GM23248 (cell line): ENCODE measurements around the gene CCDC102A. TPM values are rescaled to one million over a fixed set of nuclear protein-coding genes. Genes with fewer than 3 reads are reported as not detected.

Experiments
- DNase-seq: peaks from one replicate; pipeline ENCODE4 v3.0.0-alpha.2; 2015
- H2AFZ ChIP-seq: fragments of 200-600 bp; sonication (generic); 2 replicates; pipeline ENCODE4 v1.6.1; 2016; ENCODE audit warnings: antibody characterized with exemption
- H3F3A ChIP-seq: fragments of 200-600 bp; sonication (generic); 2 replicates; pipeline ENCODE4 v1.6.1; 2016; ENCODE audit warnings: mild to moderate bottlenecking, antibody characterized with exemption, mixed run types; ENCODE audit not compliant: insufficient read depth
- H3K27ac ChIP-seq: fragments of 200-600 bp; sonication (generic); 2 replicates; pipeline ENCODE4 v1.5.1; 2016; ENCODE audit warnings: mild to moderate bottlenecking
- H3K27me3 ChIP-seq: fragments of 200-600 bp; sonication (generic); replicated peaks from 2 replicates; pipeline ENCODE4 v1.6.1; 2016; ENCODE audit warnings: mild to moderate bottlenecking; ENCODE audit not compliant: insufficient read depth
- H3K36me3 ChIP-seq: fragments of 200-600 bp; sonication (generic); 2 replicates; pipeline ENCODE4 v1.6.1; 2016; ENCODE audit warnings: low read depth, mild to moderate bottlenecking
- H3K4me1 ChIP-seq: fragments of 200-600 bp; sonication (generic); 2 replicates; pipeline ENCODE4 v1.6.1; 2016; ENCODE audit warnings: mild to moderate bottlenecking; ENCODE audit not compliant: insufficient read depth
- H3K4me2 ChIP-seq: fragments of 200-600 bp; sonication (generic); one replicate; pipeline ENCODE4 v1.6.1; 2016; ENCODE audit warnings: mild to moderate bottlenecking; ENCODE audit not compliant: unreplicated experiment
- H3K4me3 ChIP-seq: fragments of 200-600 bp; sonication (generic); 2 replicates; pipeline ENCODE4 v1.5.1; 2016; ENCODE audit warnings: mild to moderate bottlenecking
- H3K79me2 ChIP-seq: fragments of 200-600 bp; sonication (generic); 2 replicates; pipeline ENCODE4 v1.6.1; 2016; ENCODE audit warnings: mild to moderate bottlenecking; ENCODE audit not compliant: insufficient read depth
- H3K9ac ChIP-seq: fragments of 200-600 bp; sonication (generic); 2 replicates; pipeline ENCODE4 v1.6.1; 2016; ENCODE audit warnings: mild to moderate bottlenecking
- H3K9me2 ChIP-seq: fragments of 200-600 bp; sonication (generic); 2 replicates; pipeline ENCODE4 v1.6.1; 2016; ENCODE audit warnings: mixed run types, mild to moderate bottlenecking, moderate library complexity; ENCODE audit not compliant: insufficient read depth
- H3K9me3 ChIP-seq: fragments of 200-600 bp; sonication (generic); one replicate; pipeline ENCODE4 v1.6.1; 2017; ENCODE audit warnings: low read depth
- H4K20me1 ChIP-seq: fragments of 200-600 bp; sonication (generic); 2 replicates; pipeline ENCODE4 v1.6.0; 2016; ENCODE audit not compliant: insufficient read depth
- EZH2 ChIP-seq: fragments of 200-600 bp; sonication (generic); IDR thresholded peaks from 2 replicates; pipeline ENCODE4 v1.6.1; 2018; ENCODE audit warnings: antibody characterized with exemption, mild to moderate bottlenecking; ENCODE audit not compliant: insufficient read depth, poor library complexity, severe bottlenecking
- EZH2phosphoT487 ChIP-seq: fragments of 200-600 bp; sonication (generic); IDR thresholded peaks from 2 replicates; pipeline ENCODE4 v1.6.1; 2018; ENCODE audit warnings: antibody characterized with exemption, moderate library complexity, mild to moderate bottlenecking, low read depth; ENCODE audit not compliant: insufficient read depth
- WGBS, 2 experiments: methylation state at CpG; one replicate each; pipeline ENCODE4 v1.1.6; 2015 to 2017; ENCODE audit warnings: low lambda C conversion rate in 2 of 2, low coverage in 1 of 2; ENCODE audit errors: missing lambda C conversion rate in 2 of 2; 5-methylcytosine and 5-hydroxymethylcytosine counted together
- in situ Hi-C: fragments of 300-500 bp; cut with MboI; formaldehyde crosslinking; loops from 2 replicates; pipeline ENCODE4 v1.15.0; 2020
- polyA plus RNA-seq: library from polyadenylated mRNA; unstranded; fragments of >200 nt; fragmentation: Nextera tagmentation; extraction: Ambion mirVana; gene quantifications from 2 replicates; pipeline ENCODE4 v1.2.1, GENCODE V29; 2016
- total RNA-seq: library from RNA; depleted of rRNA; stranded (reverse); fragments of >200 nt; shearing (Covaris generic); gene quantifications from 2 replicates; pipeline ENCODE4 v1.2.3, GENCODE V29; 2014

Gene CCDC102A
- total and polyA plus RNA-seq, 2 experiments from 2014 or later, result 3.9 to 17.7 TPM

DNA sequence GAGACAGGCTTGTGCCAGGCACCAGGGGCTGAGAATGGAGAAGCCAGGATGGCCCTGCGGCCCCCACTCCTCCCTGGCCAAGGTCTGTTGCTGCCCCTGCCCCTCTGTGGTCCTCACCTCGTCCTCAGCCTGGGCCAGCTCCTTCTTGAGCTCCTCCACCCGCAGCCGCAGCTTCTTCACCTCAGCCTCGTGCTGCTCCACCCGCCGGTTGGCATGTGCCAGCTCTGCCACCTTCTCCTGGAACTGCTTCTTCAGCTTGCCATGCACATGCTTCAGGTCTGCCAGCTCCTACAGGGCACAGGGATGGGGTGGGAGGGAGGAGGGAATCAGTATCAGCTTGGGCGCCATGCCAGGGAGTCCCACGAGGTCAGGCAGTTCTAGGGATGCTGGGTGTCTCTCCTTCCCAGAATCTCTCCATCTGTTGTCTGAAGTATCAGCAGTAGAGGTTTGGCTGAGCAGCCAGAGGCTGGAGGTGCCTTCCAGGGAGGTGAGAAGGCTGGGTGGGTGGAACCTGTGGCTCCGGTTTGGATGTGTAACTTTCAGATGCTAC is 20.1 kb downstream of the CCDC102A start:
- no peak for DNase-seq
- no peaks in the 10 kb centered on the region for H3K9me3 ChIP-seq
- H2AFZ ChIP-seq, result no peak overlapping the region
- in situ Hi-C loops, result loop anchor here (10.0 kb wide), 1 partner anchor 211 kb away; no protein-coding TSS in a partner anchor
- H4K20me1 ChIP-seq, result no peaks in the 10 kb centered on the region
- no peaks in the 10 kb centered on the region for H3F3A ChIP-seq
- no peak for TF ChIP-seq EZH2
- no peak for TF ChIP-seq EZH2phosphoT487
- 83 to 86% methylated on average over 10 of the region's 10 CpGs for WGBS, 2 experiments
- H3K27me3 ChIP-seq, result no peaks in the 10 kb centered on the region
- no peak overlapping the region for H3K4me3 ChIP-seq
- no peaks in the 10 kb centered on the region for H3K9me2 ChIP-seq
- no peak overlapping the region for H3K27ac ChIP-seq
- no peaks in the 10 kb centered on the region for H3K4me1 ChIP-seq
- H3K9ac ChIP-seq, result no peak overlapping the region
- no peaks in the 10 kb centered on the region for H3K79me2 ChIP-seq
- H3K36me3 ChIP-seq, result no peaks in the 10 kb centered on the region
- H3K4me2 ChIP-seq, result no peak overlapping the region

DNA sequence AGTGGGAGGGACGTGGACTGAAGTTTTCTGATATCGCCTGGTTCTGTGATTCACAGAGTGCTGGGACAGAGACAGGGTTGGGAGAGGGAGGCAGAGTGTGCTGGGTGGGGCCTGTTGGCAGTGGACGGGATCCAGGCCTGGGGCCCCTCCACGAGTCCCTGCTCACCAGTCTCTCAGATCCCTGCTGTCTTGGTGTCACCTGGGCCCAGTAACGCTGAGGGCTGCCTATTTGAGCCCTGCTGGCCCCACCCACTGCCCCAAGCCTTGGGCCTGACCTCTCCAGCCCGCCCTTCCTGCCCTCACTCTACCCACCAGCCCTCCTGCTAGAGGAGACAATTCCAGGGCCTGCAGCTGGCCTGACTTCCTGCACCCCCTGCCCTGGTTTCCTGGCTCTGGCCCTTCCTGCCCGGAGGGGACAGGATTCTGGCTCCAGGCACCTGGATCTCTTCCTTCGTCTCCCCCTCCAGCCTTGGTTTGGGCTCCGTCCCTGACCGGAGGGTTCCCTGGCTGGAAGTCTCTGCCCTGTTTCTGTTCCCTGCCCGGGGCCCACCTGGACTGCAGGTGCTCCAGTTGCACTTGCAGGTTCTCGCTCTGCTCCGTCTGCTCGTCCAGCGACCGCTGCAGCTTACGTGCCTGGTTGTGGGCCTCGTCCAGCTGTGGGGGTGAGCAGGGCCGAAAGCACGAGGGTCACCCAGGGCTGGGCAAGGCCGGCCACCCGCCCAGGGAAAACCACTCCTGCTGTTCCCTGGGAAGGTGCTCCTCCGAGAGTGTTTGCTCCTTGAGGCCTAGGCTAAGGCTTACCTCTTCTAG is 21.4 kb downstream of the CCDC102A start:
- 89 to 94% methylated on average over 20 to 23 of the region's 23 CpGs for WGBS, 2 experiments

DNA sequence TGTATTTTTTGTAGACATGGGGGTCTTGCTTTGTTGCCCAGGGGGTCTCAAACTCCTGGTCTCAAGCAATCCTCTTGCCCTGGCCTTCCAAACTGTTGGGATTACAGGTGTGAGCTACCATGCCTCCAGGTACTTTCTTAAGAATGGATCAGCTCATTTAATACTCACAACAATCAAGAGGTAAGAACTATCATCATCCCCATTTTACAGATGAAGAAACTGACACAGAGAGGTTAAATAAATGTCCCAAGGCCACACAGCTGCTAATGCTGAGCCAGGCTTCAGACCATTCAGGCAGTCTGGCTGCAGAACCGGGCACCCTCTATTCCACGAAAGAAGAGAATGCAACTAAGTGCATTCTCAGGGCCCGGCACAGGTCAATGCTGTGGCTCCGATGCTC is 22.0 kb downstream of the CCDC102A start:
- no peak overlapping the region for H3K9ac ChIP-seq
- no peak overlapping the region for H3K4me3 ChIP-seq
- 73 to 75% methylated on average over 4 of the region's 4 CpGs for WGBS, 2 experiments
- H3K4me1 ChIP-seq, result no peaks in the 10 kb centered on the region
- H3F3A ChIP-seq, result no peaks in the 10 kb centered on the region
- in situ Hi-C loops, result loop anchor here (10.0 kb wide), 1 partner anchor 210 kb away; no protein-coding TSS in a partner anchor
- no peaks in the 10 kb centered on the region for H3K36me3 ChIP-seq
- no peaks in the 10 kb centered on the region for H3K9me2 ChIP-seq
- no peaks in the 10 kb centered on the region for H3K27me3 ChIP-seq
- TF ChIP-seq EZH2 (no peak), EZH2phosphoT487 (no peak)
- no peak overlapping the region for H3K4me2 ChIP-seq
- H3K27ac ChIP-seq, result no peak overlapping the region
- no peak for DNase-seq
- H4K20me1 ChIP-seq, result no peaks in the 10 kb centered on the region
- no peaks in the 10 kb centered on the region for H3K79me2 ChIP-seq
- H3K9me3 ChIP-seq, result no peaks in the 10 kb centered on the region
- H2AFZ ChIP-seq, result no peak overlapping the region

More for the DNA sequence above, 21.4 kb downstream of the CCDC102A start:
- Histone ChIP-seq H3F3A (no peaks in the 10 kb centered on the region), H2AFZ (no peak overlapping the region), H3K9me3 (no peaks in the 10 kb centered on the region), H3K79me2 (no peaks in the 10 kb centered on the region), H3K9ac (no peak overlapping the region), H3K4me2 (no peak overlapping the region), H3K9me2 (no peaks in the 10 kb centered on the region), H3K4me3 (no peak overlapping the region), H3K36me3 (no peaks in the 10 kb centered on the region), H3K4me1 (no peaks in the 10 kb centered on the region), H3K27me3 (no peaks in the 10 kb centered on the region), H4K20me1 (no peaks in the 10 kb centered on the region), H3K27ac (no peak overlapping the region)
- in situ Hi-C loops, result loop anchor here (10.0 kb wide), 1 partner anchor 210 kb away; no protein-coding TSS in a partner anchor
- no peak for DNase-seq
- TF ChIP-seq EZH2phosphoT487 (no peak), EZH2 (no peak)

DNA sequence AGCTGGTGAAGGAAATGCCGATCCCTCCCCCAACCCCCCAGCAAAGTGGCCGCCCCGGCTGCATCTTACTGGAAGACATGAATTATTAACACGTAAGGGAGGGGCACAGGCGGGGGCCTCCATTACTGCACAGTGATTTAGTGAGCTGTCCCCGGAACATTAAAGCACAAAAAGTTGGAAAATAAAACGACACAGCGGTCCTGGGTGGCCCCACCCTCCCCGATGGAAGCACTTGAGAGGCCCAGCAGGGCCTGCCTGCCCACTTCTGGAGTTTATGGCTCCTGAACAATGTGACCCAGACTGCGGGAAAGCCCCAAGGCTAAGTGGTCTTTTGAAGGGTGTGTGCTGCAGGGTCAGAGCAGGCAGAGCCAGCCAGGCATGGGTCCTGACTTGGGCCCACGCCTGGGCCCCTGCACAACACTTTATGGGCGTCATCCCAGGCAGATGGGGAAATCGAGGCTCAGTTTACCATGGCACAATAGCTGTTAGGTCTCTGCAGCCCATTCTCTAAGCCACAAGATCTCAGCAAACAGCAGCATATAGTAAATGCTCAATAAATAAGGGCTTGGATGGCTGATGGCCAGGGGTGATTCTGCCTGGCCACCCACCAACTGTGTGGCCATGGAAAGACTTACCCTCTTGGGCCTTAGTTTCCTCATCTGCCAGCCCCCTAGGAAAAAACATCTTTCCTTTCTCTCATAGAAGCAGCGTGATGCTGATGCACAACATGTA is 22.8 kb downstream of the CCDC102A start:
- Histone ChIP-seq H3K36me3 (no peaks in the 10 kb centered on the region), H3K4me2 (no peak overlapping the region), H3K9me3 (no peaks in the 10 kb centered on the region), H3K9ac (no peak overlapping the region), H3K79me2 (no peaks in the 10 kb centered on the region), H3F3A (no peaks in the 10 kb centered on the region), H3K9me2 (no peaks in the 10 kb centered on the region), H4K20me1 (no peaks in the 10 kb centered on the region), H3K4me1 (no peaks in the 10 kb centered on the region), H2AFZ (no peak overlapping the region), H3K27me3 (no peaks in the 10 kb centered on the region), H3K4me3 (no peak overlapping the region), H3K27ac (no peak overlapping the region)
- DNase-seq, result no peak
- no peak for TF ChIP-seq EZH2phosphoT487
- no peak for TF ChIP-seq EZH2
- 49 to 50% methylated on average over 14 of the region's 14 CpGs for WGBS, 2 experiments
- in situ Hi-C loops, result loop anchor here (10.0 kb wide), 1 partner anchor 209 kb away; no protein-coding TSS in a partner anchor
